Renal cortex interstitium (tissue), 11 donors: ENCODE results near the gene SKAP1. TPM values are rescaled to one million over a fixed set of nuclear protein-coding genes. Genes with fewer than 3 reads are reported as not detected.
"Not testable (repeated sequence)": the region's sequence is repeated elsewhere in the genome, so short reads cannot be mapped to it uniquely, and the experiment has no call there.

ENCODE experiments used
- DNase-seq, 11 donors: peaks; one replicate each; pipeline ENCODE4 v3.0.0-alpha.2; 2013; ENCODE audit warnings: low read depth in 9 of 11, low spot score in 4 of 11; ENCODE audit errors: extremely low read depth in 1 of 11
- polyA plus RNA-seq, 3 donors: library from polyadenylated mRNA; unstranded; fragments of 120-200 nt; gene quantifications; one replicate each; pipeline ENCODE4 v1.2.1, GENCODE V29; 2013; ENCODE audit not compliant: insufficient read length in 3 of 3

The SKAP1 gene
- polyA plus RNA-seq, 3 donors, result 8.5 to 12.3 (median 10.6) TPM

DNA sequence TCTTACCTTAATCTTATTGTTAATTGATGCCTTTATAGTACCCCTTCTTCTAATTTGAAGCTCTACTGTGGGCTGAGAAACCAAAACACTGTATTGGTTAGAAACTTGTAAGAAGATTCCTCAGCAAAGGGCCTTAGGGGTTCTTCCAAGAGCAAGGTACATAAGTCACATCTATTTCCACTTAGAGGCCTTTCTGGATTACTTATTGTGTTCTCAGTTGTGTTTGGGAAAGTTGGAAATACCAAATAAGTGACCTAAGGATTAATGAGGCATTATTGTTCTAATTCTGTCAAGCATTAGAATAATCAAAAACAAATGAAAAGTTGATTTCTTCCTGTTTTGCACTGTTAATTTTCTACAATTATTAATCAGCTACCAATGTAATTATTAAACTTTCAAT is 85.8 kb downstream of the SKAP1 start:
- DNase-seq, result no peak

DNA sequence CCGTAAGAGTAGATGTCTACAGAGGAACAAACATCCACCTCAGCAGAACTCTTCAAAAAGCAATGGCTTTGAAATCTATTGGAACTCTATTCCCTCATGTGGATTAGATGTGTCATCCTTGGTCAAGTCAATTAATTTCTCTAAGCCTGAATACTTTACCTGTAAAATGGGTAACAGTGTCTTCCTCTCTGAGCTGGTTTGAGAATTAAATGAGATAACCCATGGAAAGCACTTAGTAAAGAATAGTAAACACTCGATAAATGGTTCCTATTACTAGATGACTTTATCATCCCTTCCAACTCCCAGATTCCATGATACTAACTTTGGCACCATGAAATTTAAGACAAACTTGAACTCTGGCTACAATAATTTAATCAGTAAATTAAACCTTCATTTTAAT is 89.1 kb downstream of the SKAP1 start:
- DNase-seq, result no peak

DNA sequence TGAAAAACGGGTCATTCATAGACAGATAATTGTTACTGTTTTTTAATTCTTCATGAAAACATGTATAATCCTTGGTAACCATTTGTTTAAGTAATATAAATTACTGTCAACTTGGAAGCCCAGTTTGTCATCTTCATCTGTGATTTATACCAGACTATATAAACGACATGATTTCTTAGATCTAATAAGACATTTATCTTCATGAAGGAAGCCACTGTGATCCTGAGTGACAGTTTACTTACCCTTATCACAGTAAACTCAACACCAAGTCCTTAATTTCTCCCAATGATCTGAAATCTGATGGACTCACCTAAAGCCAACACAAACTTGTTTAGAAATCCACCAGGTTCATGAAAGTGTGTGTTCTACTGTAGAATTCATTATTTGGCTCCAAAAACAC is 91.3 kb downstream of the SKAP1 start:
- DNase-seq, result no peak

DNA sequence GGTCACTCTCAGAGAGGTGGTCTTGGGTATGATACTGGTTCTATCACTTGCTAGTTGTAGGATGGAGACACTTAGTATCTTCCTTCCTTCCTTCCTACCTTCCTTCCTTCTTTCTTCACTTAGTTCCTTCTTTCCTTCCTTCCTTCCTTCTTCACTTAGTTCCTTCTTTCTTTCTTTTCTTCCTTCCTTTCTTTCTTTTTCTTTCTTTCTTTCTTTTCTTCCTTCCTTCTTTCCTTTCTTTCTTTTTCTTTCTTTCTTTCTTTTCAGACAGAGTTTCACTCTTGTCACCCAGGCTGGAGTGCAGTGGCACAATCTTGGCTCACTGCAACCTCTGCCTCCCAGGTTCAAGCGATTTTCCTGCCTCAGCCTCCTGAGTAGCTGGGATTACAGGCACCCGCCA is 92.1 kb downstream of the SKAP1 start:
- not testable (repeated sequence) for DNase-seq

DNA sequence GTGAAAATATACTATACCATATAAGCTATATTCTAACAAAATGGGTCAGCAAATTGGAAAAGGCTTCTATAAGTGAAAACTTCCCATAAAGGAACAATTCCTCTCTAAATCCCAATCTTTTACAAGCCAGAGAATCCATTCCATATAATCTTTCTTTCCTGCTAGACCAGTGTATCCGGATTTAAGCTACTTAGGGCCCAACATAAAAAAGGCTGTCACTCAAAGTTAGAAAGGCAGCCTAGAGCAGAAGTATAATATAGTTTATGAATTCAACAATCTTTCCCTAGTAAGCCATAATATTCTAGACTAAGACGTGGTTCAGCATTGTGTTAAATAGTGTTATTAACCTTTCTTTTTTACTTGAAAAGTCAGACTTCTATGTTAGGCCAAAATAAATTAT is 93.0 kb downstream of the SKAP1 start:
- DNase-seq, result no peak

DNA sequence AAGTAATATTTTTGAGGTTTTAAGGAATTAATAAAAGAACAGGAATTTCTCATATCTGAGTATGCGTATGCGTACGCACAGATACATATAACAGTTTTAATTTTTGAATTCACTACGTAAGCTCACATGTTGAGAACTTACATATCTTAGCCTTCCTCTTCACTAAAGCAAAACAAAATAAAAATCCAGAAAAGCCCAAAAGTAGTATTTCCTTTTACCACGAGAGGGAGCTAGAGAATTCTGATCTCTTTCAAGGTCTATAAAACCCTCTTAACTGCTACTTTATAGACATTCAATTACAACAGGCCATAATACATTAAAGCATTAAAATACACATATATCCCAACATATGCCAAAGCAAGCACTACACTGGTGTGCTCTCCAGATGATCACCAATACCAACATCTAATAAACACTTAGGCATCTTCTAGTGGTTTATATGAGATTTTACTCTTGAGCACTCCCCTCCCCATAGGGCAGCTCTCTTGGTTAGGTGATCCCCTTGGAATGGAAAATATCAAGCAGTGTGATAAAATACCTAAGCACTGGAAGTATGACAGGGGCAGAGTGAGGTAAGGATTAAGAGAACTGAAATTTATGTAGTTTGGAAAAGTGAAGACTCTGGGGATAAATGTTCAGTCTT is 94.0 kb downstream of the SKAP1 start:
- DNase-seq, result peak; percentile 57 to 87 (median 72)

DNA sequence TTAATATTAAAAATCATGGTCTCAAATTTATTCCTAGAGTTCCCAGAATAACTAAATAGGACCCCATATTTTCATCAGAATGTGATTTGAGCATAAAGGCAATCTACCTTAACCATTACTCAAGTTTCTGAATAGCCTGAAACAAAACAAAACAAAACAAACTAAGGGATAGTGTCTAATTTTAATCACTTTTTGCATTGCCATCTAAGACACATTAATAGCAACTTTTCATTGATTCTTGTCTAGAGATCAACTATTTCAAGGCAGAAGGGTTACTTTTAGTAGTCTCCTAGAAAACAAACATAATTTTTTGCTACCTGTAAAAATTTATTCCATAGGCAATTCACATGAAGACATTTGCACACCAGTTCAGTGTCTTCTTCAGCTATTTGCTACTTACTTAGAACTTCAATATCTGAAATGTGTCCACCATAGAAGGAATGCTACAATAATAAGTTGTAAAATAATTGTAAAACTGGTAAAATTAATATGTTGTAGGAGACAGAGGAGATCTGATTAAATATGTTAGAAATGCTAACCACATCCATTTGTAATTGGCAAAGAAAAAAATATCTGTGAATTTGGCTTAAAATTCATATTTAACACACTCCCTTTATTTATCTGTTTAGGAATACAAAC is 94.7 kb downstream of the SKAP1 start:
- DNase-seq, result no peak

DNA sequence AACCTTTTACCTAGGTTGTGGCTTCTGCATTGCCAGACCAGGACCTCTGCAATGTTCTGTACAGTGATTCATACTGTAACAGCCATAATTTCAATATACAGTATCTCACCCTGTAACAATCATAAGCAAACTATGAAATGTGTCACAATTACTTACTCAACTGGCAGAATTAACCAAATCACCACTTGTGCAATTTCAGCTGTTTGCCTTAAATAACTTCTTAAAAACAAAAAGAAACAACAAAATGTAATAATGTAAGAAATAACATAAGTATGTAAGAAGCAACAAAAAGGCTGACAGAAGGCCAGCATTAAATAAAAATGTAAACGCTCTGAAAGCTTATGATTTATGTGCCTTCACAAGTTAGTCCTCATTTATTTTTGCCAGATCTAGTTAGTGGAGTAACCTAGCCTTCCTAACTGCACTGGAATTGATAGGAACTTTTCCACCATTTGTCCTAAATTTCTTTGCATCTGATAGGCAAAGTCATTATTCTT is 96.9 kb downstream of the SKAP1 start:
- no peak for DNase-seq

DNA sequence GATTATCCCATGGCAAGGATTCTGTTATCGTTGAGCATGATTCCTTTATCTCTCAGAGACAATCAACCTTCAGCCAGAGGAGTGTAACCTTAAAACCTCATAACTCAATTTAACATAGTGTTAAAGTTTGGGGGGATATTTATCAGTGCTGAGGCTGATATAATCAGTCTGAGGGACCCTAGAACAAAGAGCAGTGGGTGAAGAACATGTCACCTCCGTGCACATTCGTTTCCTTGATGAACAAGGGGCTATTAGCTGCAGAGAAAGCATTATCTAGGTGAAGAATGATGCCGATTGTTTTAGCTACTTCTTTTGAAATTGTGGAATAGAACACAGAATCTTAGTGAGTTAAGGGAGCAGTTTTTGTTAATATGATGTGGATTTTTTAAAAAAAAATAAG is 99.1 kb downstream of the SKAP1 start:
- DNase-seq, result no peak

DNA sequence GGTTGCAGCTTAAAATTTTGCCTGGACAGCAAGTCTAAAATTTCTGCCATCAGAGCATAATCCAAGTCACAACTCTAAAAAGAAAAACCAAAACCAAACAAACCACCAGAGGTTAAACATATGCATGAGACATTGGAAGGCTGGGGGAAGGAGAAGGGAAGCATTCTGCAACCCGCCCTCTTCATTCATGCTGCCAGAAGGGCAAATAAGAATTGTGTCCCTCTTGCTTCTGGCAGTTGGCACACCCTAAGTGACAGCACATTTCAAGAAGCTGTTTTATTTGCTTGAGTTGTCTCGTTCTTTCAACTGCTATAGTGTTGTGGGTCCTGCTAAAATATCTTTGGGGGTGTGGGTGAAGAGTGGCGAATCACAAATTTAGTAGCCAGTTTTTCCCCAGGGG is 99.6 kb downstream of the SKAP1 start:
- no peak for DNase-seq

DNA sequence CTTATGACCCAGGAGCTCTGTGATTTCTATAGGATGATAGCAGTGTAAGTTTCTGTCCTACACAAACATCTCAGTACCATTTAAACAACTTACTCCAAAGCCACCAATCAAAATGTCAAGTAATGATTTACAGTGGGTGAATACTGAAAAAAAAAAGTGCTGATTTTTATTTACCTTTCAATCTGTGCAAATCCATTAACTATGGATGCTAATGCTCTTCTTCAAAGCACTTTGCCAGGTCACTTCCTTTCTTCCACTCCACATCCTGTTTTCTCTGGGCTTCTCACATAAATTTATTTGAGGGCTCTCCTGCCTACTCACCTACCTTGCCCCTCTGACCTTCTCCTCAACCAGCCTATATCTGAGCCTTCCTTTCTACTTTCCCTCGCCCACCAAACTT is 101.6 kb downstream of the SKAP1 start:
- DNase-seq, result no peak

DNA sequence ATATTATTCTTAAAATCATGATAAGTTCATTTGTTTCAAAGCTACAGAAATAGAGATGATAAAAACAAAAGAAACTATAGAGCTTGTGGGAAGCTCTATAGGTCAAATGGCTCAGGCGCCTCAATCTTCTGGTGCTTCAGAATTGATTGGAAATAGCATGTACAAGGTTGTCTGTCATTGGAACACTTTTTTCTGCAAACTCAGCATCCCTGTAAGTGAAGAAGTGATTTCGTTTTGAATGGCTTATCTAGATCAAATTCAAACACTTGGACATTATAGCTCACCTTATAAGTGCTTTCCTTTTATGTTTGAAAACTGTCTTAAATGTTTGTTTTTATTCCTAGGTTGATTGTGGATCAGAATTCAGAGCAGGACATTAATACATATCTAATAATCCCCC is 103.7 kb downstream of the SKAP1 start:
- DNase-seq, result no peak

DNA sequence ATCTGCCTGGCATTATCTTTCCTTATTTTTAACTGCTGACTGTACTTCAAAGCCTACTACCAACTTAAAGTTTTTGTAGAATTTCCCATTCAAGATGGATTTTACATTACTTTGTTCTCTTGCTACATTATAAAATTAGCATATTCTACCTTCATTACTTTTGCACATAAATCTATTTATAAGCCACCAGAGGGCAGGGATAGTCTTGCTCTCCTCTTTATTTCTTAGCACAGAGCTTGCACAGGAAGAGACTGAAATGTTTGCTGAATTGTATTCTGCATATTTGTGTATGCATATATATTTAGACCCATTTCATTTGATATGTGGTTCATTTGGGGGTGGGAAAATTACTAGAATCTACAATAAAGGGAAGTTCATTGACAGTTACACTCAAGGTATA is 108.0 kb downstream of the SKAP1 start:
- no peak for DNase-seq

DNA sequence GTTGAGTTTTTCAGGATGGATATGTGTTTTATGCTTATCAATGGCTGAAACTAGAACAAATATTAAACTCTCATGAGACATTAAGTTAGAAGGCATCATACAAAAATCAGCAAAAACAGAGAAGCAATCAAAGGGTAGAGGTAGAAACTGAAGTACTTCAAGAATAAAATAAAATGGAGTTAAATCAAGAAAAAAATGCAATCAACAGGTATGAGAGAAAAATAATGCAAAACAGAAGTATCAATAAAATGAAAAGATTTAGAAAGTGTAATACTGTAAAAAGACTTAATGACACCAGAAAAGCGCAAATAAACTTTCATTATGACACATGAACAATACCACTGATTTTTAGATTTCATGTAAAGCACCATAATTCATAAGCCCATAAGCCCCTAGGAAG is 112.3 kb downstream of the SKAP1 start:
- no peak for DNase-seq

DNA sequence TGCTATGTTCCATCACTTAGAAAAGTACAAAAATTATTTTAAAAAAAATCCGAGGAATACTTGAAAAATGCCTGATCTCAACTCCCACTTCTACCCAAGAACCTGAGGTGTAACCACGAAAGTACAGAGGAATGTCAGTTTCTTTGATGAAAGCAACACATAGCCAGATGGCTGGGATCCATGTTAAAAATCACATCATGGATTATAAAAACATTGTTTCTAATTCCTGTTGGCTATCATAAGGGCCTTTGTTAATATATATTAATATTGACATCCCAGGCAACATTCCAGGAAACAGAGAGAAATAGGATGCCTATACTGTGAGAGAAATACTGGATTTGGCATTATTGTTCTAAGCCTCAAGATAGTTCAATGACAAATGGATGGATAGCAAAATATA is 115.3 kb downstream of the SKAP1 start:
- DNase-seq, result no peak

DNA sequence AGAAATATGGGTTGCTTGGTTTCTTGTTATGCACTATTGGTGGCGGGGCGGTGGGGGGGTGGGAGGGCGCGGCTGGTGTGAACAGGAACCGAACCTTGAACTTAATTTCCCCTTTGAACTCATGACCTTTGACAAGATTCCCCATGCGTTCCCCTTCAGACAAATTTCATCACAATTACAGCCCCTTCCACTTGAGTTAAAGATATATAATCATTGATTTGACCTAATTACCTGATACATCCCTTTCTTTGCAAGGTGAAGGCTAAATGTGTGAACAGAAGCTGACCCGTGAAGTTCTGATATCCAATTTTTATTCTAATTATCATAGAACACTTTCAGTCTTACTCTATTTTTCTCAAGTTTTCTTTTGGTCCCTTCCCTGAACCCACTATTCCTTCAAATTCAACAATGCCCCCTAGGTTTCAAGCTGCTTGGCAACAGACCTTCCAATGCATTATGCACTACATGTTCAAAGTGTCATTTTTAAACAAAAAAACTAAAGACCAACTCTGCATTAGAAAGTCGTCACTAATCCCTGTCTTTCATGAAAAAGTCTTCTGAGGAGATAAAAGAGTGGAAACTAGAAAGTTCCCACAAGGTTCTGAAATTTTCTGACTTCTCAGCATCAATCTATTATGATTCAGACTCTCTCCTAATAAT is 116.8 kb downstream of the SKAP1 start:
- DNase-seq, result no peak

DNA sequence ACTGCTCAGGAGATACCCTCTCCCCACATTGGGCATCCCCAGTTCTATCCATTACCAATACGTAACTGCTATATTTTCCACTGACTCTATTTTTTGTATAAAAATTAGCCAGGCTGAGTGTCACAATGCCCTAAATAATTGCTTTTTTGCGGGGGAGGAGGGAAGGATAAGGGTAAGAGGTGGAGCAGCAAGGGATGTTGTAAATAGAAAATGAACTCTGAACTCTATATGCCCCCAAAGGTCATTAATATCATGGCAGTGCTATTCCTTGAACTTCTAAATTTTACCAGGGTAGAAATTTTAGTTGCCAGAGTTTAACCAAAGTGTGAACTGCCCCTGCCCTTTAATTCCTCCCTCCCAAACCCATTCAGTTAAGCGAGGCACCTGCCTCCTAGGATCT is 118.7 kb downstream of the SKAP1 start:
- no peak for DNase-seq

DNA sequence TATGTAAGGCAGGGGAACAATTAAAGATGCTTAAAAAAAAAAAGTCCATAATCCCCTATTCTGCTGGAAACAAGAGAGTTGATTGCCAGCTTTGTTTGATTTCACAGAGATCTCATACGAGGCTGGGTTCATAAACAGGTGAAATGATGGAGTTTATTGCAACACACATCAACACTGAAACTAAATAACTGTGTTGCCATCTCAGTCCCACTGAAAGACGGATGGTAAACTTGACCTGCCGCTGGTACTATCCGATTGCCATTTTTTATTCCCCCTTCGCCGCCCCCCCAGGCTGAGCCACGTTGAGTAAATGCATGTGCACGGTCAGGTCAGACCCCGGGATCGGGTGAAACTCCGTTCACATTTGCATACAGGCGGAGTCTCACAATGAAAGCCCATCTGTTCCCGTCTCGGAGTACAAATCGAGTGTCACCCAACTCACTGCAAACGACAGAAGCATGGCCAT is 119.2 kb downstream of the SKAP1 start:
- DNase-seq, result peak in 10 of 11 donors; percentile 56 to 88 (median 76)

DNA sequence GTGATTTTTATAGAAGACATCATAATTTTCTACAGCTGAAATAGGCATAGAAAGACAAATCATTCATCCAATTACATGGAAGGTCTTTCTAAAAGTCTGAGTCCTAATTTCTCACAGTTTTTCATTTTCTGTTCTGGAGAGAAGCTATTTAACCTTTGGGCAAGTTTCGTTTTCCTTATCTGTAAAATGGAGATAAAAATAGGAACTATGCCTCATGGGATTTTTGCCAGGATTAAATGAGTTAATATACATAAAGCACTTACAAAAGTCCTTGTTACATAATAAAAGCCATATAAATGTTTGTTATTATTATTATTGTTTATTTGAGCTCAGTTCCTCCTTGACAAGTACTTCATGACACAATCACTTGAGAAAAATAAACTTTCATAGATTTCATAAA is 121.4 kb downstream of the SKAP1 start:
- DNase-seq, result no peak

DNA sequence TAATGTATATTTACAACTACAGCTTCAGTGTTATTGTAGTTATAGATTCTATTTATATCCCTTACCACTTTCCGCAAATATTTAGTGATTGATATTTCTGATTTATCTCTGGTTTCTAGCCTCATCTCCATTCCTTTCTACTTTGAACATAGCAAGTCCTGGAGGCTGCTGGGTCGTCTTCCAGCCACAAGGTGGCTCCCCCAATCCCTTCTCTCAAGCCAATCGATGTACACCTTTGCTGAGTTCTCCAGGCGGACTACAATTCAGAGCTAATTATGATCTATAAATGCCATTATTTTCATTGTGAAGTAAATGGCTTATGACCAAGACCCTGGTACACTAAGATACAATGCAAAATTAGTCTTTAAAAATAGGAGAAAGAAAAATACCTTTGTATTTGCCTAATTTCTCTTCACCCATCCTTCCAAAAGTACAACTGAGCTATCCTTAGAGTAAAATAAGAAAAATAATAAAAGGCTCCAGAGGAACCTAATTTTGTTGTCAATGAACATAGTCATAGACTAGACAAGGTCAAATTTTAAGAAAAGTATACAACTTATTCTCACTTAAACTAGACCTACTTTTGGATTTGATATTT is 122.1 kb downstream of the SKAP1 start:
- DNase-seq, result peak in 4 of 11 donors; percentile 39 to 52 (median 44)
